Measurements from ENCODE around the gene IZUMO4.
A peak's percentile ranks its signal among the peaks of the same experiment; 100 is the strongest.
"Not testable (repeated sequence)": the region's sequence is repeated elsewhere in the genome, so short reads cannot be mapped to it uniquely, and the experiment has no call there.

IZUMO4 gene

GRCh38 chr19:2086695-2087620 lies 9.8 kb upstream of the IZUMO4 start:
- not testable (repeated sequence) for H3K9me3 Mint-ChIP-seq, H3K27me3 Mint-ChIP-seq
- H3K27ac Mint-ChIP-seq = peak overlapping the region; percentile 89
- peak overlapping the region; percentile 60 for H3K4me3 Mint-ChIP-seq
- ATAC-seq = peak; percentile 1
- H3K4me1 Mint-ChIP-seq = peaks cover 76% of the 10 kb centered on the region
- H3K36me3 Mint-ChIP-seq = peaks cover 37% of the 10 kb centered on the region

- Mint-ChIP-seq H3K4me1 (peaks cover 76% of the 10 kb centered on the region), H3K27ac (peak overlapping the region; percentile 89), H3K27me3 (no peaks in the 10 kb centered on the region), H3K4me3 (peak overlapping the region; percentile 60), H3K9me3 (no peaks in the 10 kb centered on the region), H3K36me3 (peaks cover 30% of the 10 kb centered on the region)
- peak; percentile 40 for ATAC-seq
These were observed 9.1 kb upstream of the IZUMO4 start for GRCh38 chr19:2087621-2088100.

- Mint-ChIP-seq H3K27me3 (no peaks in the 10 kb centered on the region), H3K4me1 (peaks cover 84% of the 10 kb centered on the region), H3K36me3 (peaks cover 29% of the 10 kb centered on the region), H3K9me3 (no peaks in the 10 kb centered on the region), H3K4me3 (peak overlapping the region; percentile 70), H3K27ac (peak overlapping the region; percentile 89)
- ATAC-seq = peak; percentile 40
These were observed 7.6 kb upstream of the IZUMO4 start for GRCh38 chr19:2089001-2089711.

- H3K27ac Mint-ChIP-seq = peak overlapping the region; percentile 89
- H3K27me3 Mint-ChIP-seq = no peaks in the 10 kb centered on the region
- peaks cover 29% of the 10 kb centered on the region for H3K36me3 Mint-ChIP-seq
- peaks cover 90% of the 10 kb centered on the region for H3K4me1 Mint-ChIP-seq
- no peak for ATAC-seq
- no peaks in the 10 kb centered on the region for H3K9me3 Mint-ChIP-seq
- peak overlapping the region; percentile 70 for H3K4me3 Mint-ChIP-seq
These were observed 7.0 kb upstream of the IZUMO4 start for GRCh38 chr19:2089727-2090053.

- not testable (repeated sequence) for ATAC-seq, H3K27me3 Mint-ChIP-seq, H3K9me3 Mint-ChIP-seq
- H3K4me1 Mint-ChIP-seq = peaks cover 77% of the 10 kb centered on the region
- peaks cover 34% of the 10 kb centered on the region for H3K36me3 Mint-ChIP-seq
- peak overlapping the region; percentile 40 for H3K4me3 Mint-ChIP-seq
- peak overlapping the region; percentile 89 for H3K27ac Mint-ChIP-seq
These were observed 4.7 kb upstream of the IZUMO4 start for GRCh38 chr19:2091926-2092525.

- peak; percentile 71 for ATAC-seq
- H3K27ac Mint-ChIP-seq = peak within 1 kb of the TSS; percentile 89
- H3K9me3 Mint-ChIP-seq = no peaks in the 10 kb centered on the region
- H3K4me1 Mint-ChIP-seq = peaks cover 55% of the 10 kb centered on the region
- peak within 1 kb of the TSS; percentile 100 for H3K4me3 Mint-ChIP-seq
- no peaks in the 10 kb centered on the region for H3K27me3 Mint-ChIP-seq
- peaks cover 35% of the 10 kb centered on the region for H3K36me3 Mint-ChIP-seq
These were observed 658 bp upstream of the IZUMO4 start, which contains the start of gene MOB3A for GRCh38 chr19:2096034-2096479. MOB3A (minus strand) TSS chr19:2096326; CDS start chr19:2078560, 17,766 bp downstream.

GRCh38 chr19:2097203-2097885 lies 629 bp downstream of the IZUMO4 start:
- H3K4me1 Mint-ChIP-seq = peaks cover 47% of the 10 kb centered on the region
- H3K9me3 Mint-ChIP-seq = no peaks in the 10 kb centered on the region
- H3K27ac Mint-ChIP-seq = peak overlapping the region; percentile 89
- no peaks in the 10 kb centered on the region for H3K27me3 Mint-ChIP-seq
- peak; percentile 1 for ATAC-seq
- H3K36me3 Mint-ChIP-seq = peaks cover 46% of the 10 kb centered on the region
- peak overlapping the region; percentile 86 for H3K4me3 Mint-ChIP-seq

GRCh38 chr19:2097886-2098327 lies 1.2 kb downstream of the IZUMO4 start:
- peaks cover 41% of the 10 kb centered on the region for H3K4me1 Mint-ChIP-seq
- no peak for ATAC-seq
- peaks cover 45% of the 10 kb centered on the region for H3K36me3 Mint-ChIP-seq
- no peaks in the 10 kb centered on the region for H3K27me3 Mint-ChIP-seq
- no peaks in the 10 kb centered on the region for H3K9me3 Mint-ChIP-seq
- peak overlapping the region; percentile 89 for H3K27ac Mint-ChIP-seq
- H3K4me3 Mint-ChIP-seq = peak overlapping the region; percentile 86

- ATAC-seq = no peak
- peaks cover 39% of the 10 kb centered on the region for H3K36me3 Mint-ChIP-seq
These were observed 2.4 kb downstream of the IZUMO4 start for GRCh38 chr19:2099054-2099501.

GRCh38 chr19:2099937-2100718 lies 3.4 kb downstream of the IZUMO4 start:
- Mint-ChIP-seq H3K36me3 (peaks cover 41% of the 10 kb centered on the region), H3K27ac (no peak overlapping the region), H3K27me3 (no peaks in the 10 kb centered on the region), H3K4me3 (no peak overlapping the region), H3K4me1 (peaks cover 31% of the 10 kb centered on the region), H3K9me3 (peaks cover 6% of the 10 kb centered on the region)
- ATAC-seq = no peak

More at GRCh38 chr19:2099054-2099501, 2.4 kb downstream of the IZUMO4 start:
- Mint-ChIP-seq H3K4me3 (no peak overlapping the region), H3K4me1 (peaks cover 36% of the 10 kb centered on the region), H3K27me3 (no peaks in the 10 kb centered on the region), H3K27ac (no peak overlapping the region), H3K9me3 (peaks cover 4% of the 10 kb centered on the region)

- Mint-ChIP-seq H3K27me3 (no peaks in the 10 kb centered on the region), H3K4me3 (no peak overlapping the region), H3K9me3 (peaks cover 6% of the 10 kb centered on the region), H3K27ac (no peak overlapping the region), H3K36me3 (peaks cover 41% of the 10 kb centered on the region), H3K4me1 (peaks cover 31% of the 10 kb centered on the region)
- ATAC-seq = no peak
These were observed 4.0 kb downstream of the IZUMO4 start for GRCh38 chr19:2100719-2101061.

- Mint-ChIP-seq H3K4me1 (peaks cover 31% of the 10 kb centered on the region), H3K4me3 (no peak overlapping the region), H3K27me3 (no peaks in the 10 kb centered on the region), H3K9me3 (peaks cover 6% of the 10 kb centered on the region), H3K36me3 (peaks cover 49% of the 10 kb centered on the region), H3K27ac (no peak overlapping the region)
- ATAC-seq = no peak
These were observed 5.0 kb downstream of the IZUMO4 start for GRCh38 chr19:2101417-2102335.

GRCh38 chr19:2103045-2103707 lies 6.5 kb downstream of the IZUMO4 start:
- Mint-ChIP-seq H3K4me3 (no peak overlapping the region), H3K27me3 (no peaks in the 10 kb centered on the region), H3K36me3 (peaks cover 61% of the 10 kb centered on the region), H3K9me3 (peaks cover 6% of the 10 kb centered on the region), H3K27ac (no peak overlapping the region), H3K4me1 (peaks cover 16% of the 10 kb centered on the region)
- no peak for ATAC-seq
